Heart left ventricle (tissue), 13 donors: ENCODE measurements around the gene NSF.

Experiments used
- CTCF ChIP-seq, 12 donors: fragments of 200-600 bp; sonication (generic) in 4 of 12; IDR thresholded peaks; one replicate each; pipeline versions ENCODE4 v1.5.0 to v1.8.0; 2018 to 2022; ENCODE audit warnings: antibody characterized with exemption in 12 of 12, mild to moderate bottlenecking in 5 of 12
- POLR2A ChIP-seq, 2 donors: fragments of 450-650 bp; IDR thresholded peaks; one replicate each; pipeline ENCODE4 v1.6.1; 2017; ENCODE audit warnings: antibody characterized with exemption in 2 of 2, mild to moderate bottlenecking in 2 of 2, moderate library complexity in 2 of 2
- donor health status: ischemic (EF 13 %, LVEDD 7.1; RV severe dilation, severe dysfunction).
- donor health status: DM: no; HTN: yes; CAD: no.
- donor health status: DM: no; HTN: no; CAD: no.
- donor health status: ischemic (EF 25% LVEDD 6.9; RV normal size, moderate dysfunction).
- donor health status: ischemic (EF 25% LVEDD 5.7; RV mildly dilated, moderate dysfunction).
- donor health status: ischemic (EF 35%, LVEDD 5.7; RV mildly dilated, moderate dysfunction).
- donor health status: nonischemic (EF 11% LVEDD 7.7; RV severe dilation, severe dysfunction).
- donor health status: DM: yes; HTN: yes; CAD: no.
- donor health status: PGD.
- donor health status: ischemic (EF 29% LVEDD 5.4; RV normal size, mild dysfunction).
- donor health status: nonischemic (EF 23%, LVEDD 6.1; RV moderate dilation, normal function).

- no peak for TF ChIP-seq CTCF (IDR thresholded peaks at IDR 0.05)
- no peak for TF ChIP-seq POLR2A (IDR thresholded peaks at IDR 0.05)
Observed at GRCh38 chr17:46805771-46806170, 215.3 kb downstream of the NSF start.
